Astrocyte (in vitro differentiated cells and primary cell): ENCODE data around the gene TIMM22.

Source experiments
- CTCF ChIP-seq: IDR thresholded peaks from 2 replicates; pipeline ENCODE4 v1.5.1; 2011; ENCODE audit warnings: low read depth, mild to moderate bottlenecking, inconsistent platforms, low read length, moderate library complexity; ENCODE audit not compliant: insufficient read depth
- EZH2 ChIP-seq: IDR thresholded peaks from 2 replicates; pipeline ENCODE4 v1.6.1; 2012; ENCODE audit warnings: mild to moderate bottlenecking, low read length, inconsistent platforms; ENCODE audit not compliant: insufficient read depth

DNA sequence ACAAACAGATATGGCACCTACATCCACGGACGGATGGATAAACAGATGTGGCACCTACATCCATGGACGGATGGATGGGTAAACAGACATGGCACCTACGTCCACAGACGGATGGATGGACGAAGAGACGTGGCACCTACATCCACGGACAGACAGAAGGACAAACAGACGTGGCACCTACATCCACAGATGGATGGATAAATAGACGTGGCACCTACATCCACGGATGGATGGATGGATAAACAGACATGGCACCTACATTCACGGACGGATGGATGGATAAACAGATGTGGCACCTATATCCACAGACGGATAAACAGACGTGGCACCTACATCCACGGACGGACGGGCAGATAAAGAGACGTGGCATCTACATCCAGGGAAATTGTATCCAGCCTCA lies 45.6 kb downstream of the TIMM22 start:
- TF ChIP-seq CTCF (no peak), EZH2 (no peak)
